ENCODE results near the gene DAPK1.

Gene DAPK1

DNA sequence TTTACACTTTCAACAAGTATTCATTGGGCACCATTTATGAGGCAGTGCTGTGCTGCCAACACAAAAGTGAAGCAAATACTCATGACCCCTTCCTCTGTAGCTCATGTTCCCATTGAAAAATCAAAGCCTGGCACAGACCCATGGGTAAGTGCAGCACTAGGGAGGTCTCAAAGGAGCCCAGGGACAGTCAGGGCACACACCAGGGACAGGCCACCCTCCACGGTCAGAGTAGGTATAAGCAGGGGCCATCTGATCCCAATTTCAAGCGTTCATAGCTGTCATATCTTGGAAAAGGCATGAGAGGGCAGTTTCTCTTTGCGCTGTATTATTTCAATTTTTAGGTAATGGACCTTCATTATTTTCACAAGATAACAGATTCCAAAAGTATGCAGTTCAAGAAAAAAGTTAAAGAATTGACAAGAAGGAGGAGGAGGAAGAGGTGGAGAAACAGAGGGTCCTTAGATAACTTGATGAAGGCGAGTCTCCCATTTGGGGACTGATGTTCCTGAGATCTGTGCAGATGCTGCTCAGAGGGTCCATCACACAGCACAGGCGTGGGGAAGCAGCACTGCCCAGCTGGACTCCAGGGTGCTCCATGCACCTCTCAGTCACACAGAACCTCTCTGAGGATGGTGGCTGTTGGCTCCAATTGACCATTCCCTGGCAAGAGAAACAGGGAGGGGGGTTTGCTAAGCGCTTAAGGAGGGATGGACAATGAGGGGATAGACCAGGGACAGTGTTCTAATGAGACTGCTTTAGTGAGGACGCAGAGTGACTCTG, 235.8 kb downstream of the DAPK1 start:
- H3K4me2 ChIP-seq (ENCODE audit: insufficient read depth, low read length): no peak overlapping the region
- no peaks in the 10 kb centered on the region for H3K36me3 ChIP-seq (ENCODE audit: insufficient read depth, low read length)
- H3K79me2 ChIP-seq (ENCODE audit: insufficient read depth, low read length): no peaks in the 10 kb centered on the region
- H2AFZ ChIP-seq (ENCODE audit: low read depth, low read length): no peak overlapping the region
- ATAC-seq (ENCODE audit: insufficient read depth, low read depth) (no peak), DNase-seq (no peak)
- no peaks in the 10 kb centered on the region for H3K4me1 ChIP-seq (ENCODE audit: insufficient read depth, low read length)
- no peak overlapping the region for H3K4me3 ChIP-seq (ENCODE audit: low read depth in 1 of 2, low read length in 2 of 2)
- H4K20me1 ChIP-seq (ENCODE audit: insufficient read depth, low read length): no peaks in the 10 kb centered on the region
- no peaks in the 10 kb centered on the region for H3K27me3 ChIP-seq (ENCODE audit: insufficient read depth, low read length, poor library complexity)
- no peak overlapping the region for H3K9ac ChIP-seq (ENCODE audit: low read depth, low read length)
- no peaks in the 10 kb centered on the region for H3K9me3 ChIP-seq (ENCODE audit: insufficient read depth, low read length, severe bottlenecking)
- no peak for TF ChIP-seq EZH2 (IDR thresholded peaks at IDR 0.05; ENCODE audit: borderline replicate concordance, low read depth, low read length, severe bottlenecking)
- TF ChIP-seq, protein P1, sequence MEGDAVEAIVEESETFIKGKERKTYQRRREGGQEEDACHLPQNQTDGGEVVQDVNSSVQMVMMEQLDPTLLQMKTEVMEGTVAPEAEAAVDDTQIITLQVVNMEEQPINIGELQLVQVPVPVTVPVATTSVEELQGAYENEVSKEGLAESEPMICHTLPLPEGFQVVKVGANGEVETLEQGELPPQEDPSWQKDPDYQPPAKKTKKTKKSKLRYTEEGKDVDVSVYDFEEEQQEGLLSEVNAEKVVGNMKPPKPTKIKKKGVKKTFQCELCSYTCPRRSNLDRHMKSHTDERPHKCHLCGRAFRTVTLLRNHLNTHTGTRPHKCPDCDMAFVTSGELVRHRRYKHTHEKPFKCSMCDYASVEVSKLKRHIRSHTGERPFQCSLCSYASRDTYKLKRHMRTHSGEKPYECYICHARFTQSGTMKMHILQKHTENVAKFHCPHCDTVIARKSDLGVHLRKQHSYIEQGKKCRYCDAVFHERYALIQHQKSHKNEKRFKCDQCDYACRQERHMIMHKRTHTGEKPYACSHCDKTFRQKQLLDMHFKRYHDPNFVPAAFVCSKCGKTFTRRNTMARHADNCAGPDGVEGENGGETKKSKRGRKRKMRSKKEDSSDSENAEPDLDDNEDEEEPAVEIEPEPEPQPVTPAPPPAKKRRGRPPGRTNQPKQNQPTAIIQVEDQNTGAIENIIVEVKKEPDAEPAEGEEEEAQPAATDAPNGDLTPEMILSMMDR (IDR thresholded peaks at IDR 0.05; ENCODE audit: borderline replicate concordance, extremely low read depth, low read length, poor library complexity, severe bottlenecking): no peak
- no peak overlapping the region for H3K27ac ChIP-seq (ENCODE audit: low read length)

DNA sequence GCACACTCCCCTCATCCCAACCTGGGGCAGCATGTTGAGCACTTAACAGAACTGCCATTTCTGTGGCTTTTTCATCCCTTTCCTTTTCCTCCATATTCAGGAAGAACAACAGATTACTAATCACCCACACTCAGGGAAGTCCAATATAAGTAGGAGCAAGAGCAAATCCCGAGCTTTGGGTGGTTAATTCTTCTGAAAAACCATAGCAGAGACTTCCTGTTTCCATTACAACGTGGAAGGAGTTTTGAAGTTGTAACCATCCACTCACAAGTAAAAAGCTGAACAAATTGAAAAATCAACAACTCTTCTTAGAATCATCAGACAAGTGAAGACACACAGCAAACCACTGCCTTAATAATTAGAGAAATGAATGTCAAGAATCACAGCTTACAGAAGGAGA, 236.4 kb downstream of the DAPK1 start:
- Histone ChIP-seq H3K9ac (ENCODE audit: low read depth, low read length) (no peak overlapping the region), H3K4me3 (ENCODE audit: low read depth in 1 of 2, low read length in 2 of 2) (no peak overlapping the region), H3K4me2 (ENCODE audit: insufficient read depth, low read length) (no peak overlapping the region), H2AFZ (ENCODE audit: low read depth, low read length) (no peak overlapping the region), H3K79me2 (ENCODE audit: insufficient read depth, low read length) (no peaks in the 10 kb centered on the region), H3K36me3 (ENCODE audit: insufficient read depth, low read length) (no peaks in the 10 kb centered on the region), H3K27me3 (ENCODE audit: insufficient read depth, low read length, poor library complexity) (no peaks in the 10 kb centered on the region), H3K9me3 (ENCODE audit: insufficient read depth, low read length, severe bottlenecking) (no peaks in the 10 kb centered on the region), H4K20me1 (ENCODE audit: insufficient read depth, low read length) (no peaks in the 10 kb centered on the region), H3K27ac (ENCODE audit: low read length) (no peak overlapping the region), H3K4me1 (ENCODE audit: insufficient read depth, low read length) (no peaks in the 10 kb centered on the region)
- TF ChIP-seq, protein P1 (IDR thresholded peaks at IDR 0.05; ENCODE audit: borderline replicate concordance, extremely low read depth, low read length, poor library complexity, severe bottlenecking): no peak
- TF ChIP-seq EZH2 (IDR thresholded peaks at IDR 0.05; ENCODE audit: borderline replicate concordance, low read depth, low read length, severe bottlenecking): no peak
- no peak for DNase-seq
- ATAC-seq (ENCODE audit: insufficient read depth, low read depth): no peak

DNA sequence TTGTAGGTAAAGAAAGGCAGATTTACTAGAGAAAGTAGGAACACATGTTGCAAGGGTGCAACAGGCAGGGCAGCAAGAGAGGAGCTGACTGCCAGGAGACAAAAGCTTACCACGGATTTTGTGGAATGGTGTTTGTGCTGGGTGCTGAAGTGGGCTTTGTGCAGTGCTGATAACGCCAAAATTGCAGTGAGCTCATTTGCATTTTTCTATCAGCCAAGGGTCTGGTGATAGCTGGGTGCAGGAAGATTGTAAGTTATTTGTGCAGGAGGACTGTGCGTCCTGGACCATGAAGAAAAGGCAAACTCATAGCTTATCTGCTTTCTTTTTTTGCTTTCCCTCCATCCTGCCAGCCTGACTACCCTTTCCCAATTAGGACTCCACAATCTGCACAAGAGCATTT, 241.9 kb downstream of the DAPK1 start:
- TF ChIP-seq, protein P1 (IDR thresholded peaks at IDR 0.05; ENCODE audit: borderline replicate concordance, extremely low read depth, low read length, poor library complexity, severe bottlenecking): no peak
- no peak for TF ChIP-seq EZH2 (IDR thresholded peaks at IDR 0.05; ENCODE audit: borderline replicate concordance, low read depth, low read length, severe bottlenecking)
- no peak overlapping the region for H3K4me3 ChIP-seq (ENCODE audit: low read depth in 1 of 2, low read length in 2 of 2)
- H3K27ac ChIP-seq (ENCODE audit: low read length): no peak overlapping the region
- ATAC-seq (ENCODE audit: insufficient read depth, low read depth): no peak
- no peaks in the 10 kb centered on the region for H3K4me1 ChIP-seq (ENCODE audit: insufficient read depth, low read length)
- no peak overlapping the region for H2AFZ ChIP-seq (ENCODE audit: low read depth, low read length)
- H3K36me3 ChIP-seq (ENCODE audit: insufficient read depth, low read length): no peaks in the 10 kb centered on the region
- H3K4me2 ChIP-seq (ENCODE audit: insufficient read depth, low read length): no peak overlapping the region
- no peaks in the 10 kb centered on the region for H3K9me3 ChIP-seq (ENCODE audit: insufficient read depth, low read length, severe bottlenecking)
- no peak overlapping the region for H3K9ac ChIP-seq (ENCODE audit: low read depth, low read length)
- H4K20me1 ChIP-seq (ENCODE audit: insufficient read depth, low read length): no peaks in the 10 kb centered on the region
- H3K79me2 ChIP-seq (ENCODE audit: insufficient read depth, low read length): no peaks in the 10 kb centered on the region
- no peaks in the 10 kb centered on the region for H3K27me3 ChIP-seq (ENCODE audit: insufficient read depth, low read length, poor library complexity)
- no peak for DNase-seq

Measured in DND-41 (cell line).